Sigmoid colon (tissue), 4 donors: ENCODE measurements around the gene STK32B.

ENCODE experiments used
- CTCF ChIP-seq, 4 experiments: fragments of 450-650 bp in 3 of 4; fragments of 200-600 bp in 1 of 4; IDR thresholded peaks; one replicate each; pipeline ENCODE4 v1.5.1; 2016 to 2019; ENCODE audit warnings: antibody characterized with exemption in 4 of 4, mild to moderate bottlenecking in 3 of 4, moderate library complexity in 2 of 4
- POLR2A ChIP-seq, 2 donors: fragments of 450-650 bp; IDR thresholded peaks; one replicate each; pipeline ENCODE4 v1.6.1; 2016; ENCODE audit warnings: antibody characterized with exemption in 2 of 2, mild to moderate bottlenecking in 2 of 2, moderate library complexity in 2 of 2
- POLR2AphosphoS5 ChIP-seq, 4 donors: sonication (generic); formaldehyde crosslinking; IDR thresholded peaks; one replicate each; pipeline ENCODE4 v1.6.1; 2017; ENCODE audit warnings: antibody characterized with exemption in 4 of 4

GRCh38 chr4:5261866-5262265, 210.6 kb downstream of the STK32B start:
- no peak for TF ChIP-seq CTCF (IDR thresholded peaks at IDR 0.05)
- no peak for TF ChIP-seq POLR2A (IDR thresholded peaks at IDR 0.05)
- no peak for TF ChIP-seq POLR2AphosphoS5 (IDR thresholded peaks at IDR 0.05)
